HG02678 (cell line): ENCODE results near the gene RGMA.
A peak's percentile ranks its signal among the peaks of the same experiment; 100 is the strongest.

Source experiments
- ATAC-seq: cut with Tn5 transposase; IDR thresholded peaks from one replicate; pipeline ENCODE4 v1.9.1; 2021; ENCODE audit warnings: mild to moderate bottlenecking, moderate library complexity; ENCODE audit not compliant: unreplicated experiment

RGMA gene

DNA sequence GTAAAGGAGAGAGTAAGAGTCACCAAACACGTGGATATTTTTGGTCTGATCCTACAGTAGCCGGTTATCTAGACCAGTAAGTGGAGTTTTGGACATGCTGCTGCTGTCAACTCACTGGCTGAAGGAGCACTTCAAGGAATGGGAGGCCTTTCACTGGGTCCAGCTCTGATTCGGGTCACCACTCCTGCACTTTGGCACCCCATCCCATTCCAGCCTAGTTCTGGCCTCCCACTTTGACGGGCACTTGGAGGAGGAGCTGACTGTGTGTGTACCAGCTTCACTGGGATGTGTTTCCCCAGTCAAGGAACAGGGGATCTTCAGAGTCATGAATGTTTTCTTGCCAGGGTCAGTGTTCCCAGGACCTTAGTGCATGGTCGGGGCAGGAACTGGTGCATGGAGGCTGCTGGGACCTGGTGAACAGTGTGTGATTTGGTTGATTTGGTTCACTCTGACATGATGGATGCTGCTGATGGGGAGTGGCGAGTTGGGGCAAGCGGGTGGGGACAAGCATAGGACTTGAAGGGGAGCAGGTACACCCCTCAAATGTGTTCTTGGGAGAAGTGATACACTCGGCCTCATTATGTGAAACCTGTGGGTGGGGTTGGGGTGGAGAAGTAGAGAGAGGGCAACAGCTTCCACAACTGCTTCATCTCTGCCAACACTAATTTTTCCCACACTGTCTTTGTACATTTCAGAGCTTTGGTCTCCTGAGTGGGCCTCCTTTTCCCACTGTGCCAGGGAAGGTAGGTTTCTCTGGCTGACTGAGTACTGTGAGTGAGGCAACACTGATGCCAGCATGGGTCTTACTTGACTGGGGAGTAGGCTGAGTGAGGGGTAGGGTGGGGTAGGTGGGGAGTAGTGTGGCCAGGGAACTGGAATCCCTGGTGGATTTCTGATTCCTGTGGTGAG is 64.0 kb downstream of the RGMA start:
- no peak for ATAC-seq

DNA sequence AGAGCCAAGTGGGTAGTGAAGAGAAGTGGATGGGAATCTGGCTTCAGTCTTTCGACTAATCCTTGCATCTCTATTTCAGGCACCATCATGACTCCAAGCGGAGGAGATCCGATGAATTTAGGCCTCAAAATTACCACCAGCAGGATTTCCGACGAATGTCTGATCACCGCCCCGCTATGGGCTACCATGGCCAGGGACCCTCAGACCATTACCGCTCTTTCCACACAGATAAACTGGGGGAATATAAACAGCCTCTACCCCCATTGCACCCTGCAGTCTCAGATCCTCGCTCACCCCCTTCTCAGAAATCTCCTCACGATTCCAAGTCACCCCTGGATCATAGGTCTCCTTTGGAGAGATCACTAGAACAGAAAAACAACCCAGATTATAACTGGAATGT is 64.7 kb downstream of the RGMA start:
- ATAC-seq: no peak

DNA sequence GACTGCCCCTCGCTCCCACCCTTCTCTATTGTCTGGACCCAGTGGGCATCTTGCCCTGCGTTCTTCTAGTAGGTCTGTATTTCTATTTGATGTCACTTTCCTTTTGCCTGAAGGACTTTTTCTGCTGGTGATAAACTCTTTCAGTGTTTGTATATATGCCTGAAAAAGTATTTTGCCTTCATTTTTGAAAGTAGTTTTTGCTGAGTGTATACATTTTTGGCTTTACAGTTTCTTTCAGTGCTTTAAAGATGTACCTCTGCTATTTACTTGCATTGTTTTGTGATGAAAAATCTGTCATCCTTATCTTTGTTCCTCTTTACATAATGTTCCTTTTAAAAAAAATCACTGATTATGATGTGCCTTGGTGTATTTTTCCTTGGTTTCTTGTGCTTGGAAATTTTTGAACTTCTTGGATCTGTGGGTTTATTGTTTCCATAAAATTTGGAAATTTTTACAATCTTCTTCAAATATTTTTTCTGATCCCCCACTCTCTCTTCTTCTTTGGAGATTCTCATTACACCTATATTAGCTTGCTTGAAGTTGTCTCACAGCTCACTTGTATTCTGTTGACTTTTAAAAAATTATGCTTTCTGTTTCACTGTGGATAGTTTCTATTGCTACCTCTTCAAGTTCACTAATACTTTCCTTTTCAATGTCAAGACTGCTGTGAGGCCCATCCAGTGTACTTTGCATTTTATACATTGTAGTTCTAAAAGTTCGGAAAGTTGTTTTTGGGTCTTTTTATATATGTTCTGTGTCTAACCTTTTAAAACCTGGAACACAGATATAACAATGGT is 67.8 kb downstream of the RGMA start:
- ATAC-seq: peak; percentile 79

DNA sequence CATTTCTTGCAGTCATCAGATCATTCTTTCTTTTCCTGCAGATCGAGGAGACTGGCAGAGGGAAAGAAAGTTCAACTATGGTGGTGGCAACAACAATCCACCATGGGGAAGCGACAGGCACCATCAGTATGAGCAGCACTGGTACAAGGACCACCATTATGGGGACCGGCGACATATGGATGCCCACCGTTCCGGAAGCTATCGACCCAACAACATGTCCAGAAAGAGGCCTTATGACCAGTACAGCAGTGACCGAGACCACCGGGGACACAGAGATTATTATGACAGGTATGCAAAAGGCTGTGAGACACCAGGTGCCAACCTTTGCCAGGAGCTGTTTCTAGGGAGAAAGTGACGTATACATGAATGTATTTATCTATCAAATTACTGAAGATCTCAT is 69.0 kb downstream of the RGMA start:
- no peak for ATAC-seq

DNA sequence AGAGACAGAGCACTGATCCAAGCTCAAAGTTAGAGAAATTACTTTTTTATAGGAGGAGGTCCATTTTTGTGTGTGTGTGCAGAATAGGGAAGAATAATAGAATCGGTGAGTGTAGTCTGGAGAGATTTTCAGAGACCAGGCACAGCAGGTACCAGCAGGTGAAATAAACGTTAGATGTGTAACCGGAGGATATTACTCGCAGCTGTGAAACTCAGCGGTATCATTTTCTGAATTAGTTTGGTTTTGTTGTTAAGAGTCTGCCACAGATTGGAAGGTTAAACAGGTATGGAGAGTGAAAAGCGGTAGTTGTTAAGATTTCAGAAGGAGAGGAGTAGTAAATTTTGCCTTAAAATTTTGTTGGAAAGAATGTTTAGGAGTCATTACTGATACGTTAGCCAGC is 69.9 kb downstream of the RGMA start:
- ATAC-seq: no peak

DNA sequence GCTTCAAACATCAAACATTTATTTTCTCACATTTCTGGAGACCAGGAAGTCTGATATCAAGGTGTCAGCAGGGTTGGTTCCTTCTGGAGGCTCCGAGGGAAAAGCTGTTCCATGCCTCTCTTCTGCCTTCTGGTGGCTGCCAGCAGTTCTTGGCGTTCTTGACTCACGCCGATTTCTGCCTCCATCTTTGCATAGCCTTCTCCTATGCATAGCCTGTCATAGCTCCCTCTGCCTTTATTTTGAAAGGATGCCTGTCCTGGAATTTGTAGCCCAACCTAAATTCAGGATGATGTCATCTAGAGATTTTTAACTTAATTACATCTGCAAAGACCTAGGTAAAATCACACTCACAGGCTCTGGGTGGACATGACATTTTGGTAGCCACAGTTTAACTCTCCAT is 70.4 kb downstream of the RGMA start:
- ATAC-seq: no peak

DNA sequence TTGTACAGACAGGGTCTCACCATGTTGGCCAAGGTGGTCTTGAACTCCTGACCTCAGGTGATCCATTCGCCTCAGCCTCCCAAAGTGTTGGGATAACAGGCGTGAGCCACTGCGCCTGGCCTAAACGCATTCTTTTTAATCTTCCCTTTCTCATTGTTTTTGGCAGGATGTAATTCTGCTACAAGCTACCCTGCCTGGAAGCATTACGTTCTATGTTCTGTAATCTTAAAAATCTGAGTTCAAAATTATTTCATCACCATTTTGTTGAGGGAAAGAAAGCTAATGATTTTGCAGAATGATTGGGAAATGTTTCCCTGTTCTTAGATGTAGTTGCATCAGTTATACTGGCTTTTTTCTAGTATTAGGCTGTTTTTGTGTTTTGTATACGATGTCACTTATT is 71.5 kb downstream of the RGMA start:
- ATAC-seq: no peak

DNA sequence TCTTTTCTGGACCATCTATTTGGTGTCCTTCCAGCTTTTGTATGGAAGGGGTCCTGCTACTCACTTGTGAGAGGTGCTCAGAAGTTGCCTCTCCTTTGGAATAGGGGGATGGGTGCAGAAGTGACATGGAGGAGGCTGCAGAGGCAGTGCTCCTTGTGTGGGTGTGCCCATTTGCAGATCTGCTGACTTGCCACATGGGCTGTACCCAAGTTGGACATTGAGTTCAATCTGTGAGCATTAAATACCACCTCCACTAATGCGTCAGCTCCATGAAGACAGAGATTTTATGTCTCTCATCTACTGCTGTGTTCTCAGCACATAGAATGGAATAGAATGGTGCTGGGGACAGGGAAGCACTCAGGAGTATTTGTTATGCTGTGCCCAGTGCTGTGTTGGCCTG is 76.2 kb downstream of the RGMA start:
- no peak for ATAC-seq

DNA sequence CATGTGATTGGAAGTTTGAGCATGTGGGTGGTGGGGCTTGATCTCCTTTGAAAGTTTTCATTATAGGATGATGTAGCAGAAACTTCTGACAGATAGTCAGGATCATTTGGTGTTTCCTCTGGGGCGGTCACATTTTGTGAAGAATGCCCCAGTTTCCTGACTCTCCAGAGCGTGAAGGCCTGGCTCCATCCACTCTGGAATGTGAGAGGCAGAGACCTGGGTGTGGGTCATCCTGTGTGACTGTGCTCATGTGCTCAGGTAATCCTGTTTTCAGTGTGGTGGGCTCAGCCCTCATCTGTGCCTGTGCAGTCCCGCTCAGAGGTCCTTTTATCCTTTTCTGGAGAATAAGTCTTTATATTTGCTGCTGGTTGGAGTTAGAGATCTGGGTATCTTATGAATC is 81.0 kb downstream of the RGMA start:
- ATAC-seq: no peak

DNA sequence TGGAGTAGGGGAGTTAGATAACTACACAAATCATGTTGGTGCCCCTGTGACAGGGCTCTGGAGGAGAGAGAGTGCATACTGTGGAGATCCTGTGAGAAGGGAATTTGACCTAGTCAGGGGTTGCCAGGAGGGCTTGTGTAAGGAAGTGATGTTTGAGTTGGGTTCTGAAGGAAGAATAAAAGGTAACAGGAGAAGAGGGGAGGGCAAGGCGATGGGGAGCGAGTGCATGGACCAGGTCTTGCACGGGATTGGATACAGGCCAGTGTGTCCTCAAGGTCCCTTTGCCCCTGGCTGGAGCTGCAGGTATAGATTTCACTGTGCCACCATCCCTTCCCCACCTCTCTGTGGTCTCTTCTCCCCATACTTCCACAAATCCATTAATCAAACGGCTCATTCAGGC is 83.9 kb downstream of the RGMA start:
- ATAC-seq: no peak

DNA sequence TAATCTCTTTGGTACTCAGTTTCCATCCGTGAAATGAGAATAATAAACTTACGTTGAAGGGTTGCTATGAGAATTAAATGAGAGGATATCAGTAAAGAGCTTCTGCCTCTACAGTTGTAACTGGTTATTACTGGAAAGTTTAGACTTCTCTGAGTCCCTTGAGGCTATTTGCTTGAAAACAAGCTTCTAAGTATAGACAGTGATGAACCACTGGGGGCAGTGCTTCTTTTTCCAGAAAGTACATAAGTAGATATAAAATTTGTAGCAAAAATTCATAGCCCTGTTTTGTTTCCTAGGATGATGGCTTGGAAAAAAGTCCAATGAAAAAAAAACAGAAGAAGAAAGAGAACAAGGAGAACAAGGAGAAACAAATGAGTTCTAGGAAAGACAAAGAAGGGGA is 87.1 kb downstream of the RGMA start:
- ATAC-seq: no peak

DNA sequence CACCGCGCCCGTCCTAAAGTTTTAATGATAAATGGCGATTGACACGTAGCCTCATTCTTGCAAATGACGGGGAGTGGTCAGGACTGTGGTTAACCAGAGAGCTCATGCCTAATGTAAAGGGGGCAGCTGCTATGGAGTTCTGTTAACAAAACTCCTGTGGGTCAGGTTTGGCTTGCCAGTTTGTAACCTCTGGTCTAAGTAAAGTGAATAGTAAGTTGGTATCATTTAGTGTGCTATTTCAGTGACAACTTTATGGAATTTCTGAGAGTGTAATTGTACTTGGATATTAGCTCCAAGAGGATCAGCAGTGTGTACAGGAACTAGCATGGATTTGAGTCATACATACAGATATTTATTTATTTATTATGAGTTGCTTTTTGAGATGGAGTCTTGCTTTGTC is 87.9 kb downstream of the RGMA start:
- no peak for ATAC-seq

DNA sequence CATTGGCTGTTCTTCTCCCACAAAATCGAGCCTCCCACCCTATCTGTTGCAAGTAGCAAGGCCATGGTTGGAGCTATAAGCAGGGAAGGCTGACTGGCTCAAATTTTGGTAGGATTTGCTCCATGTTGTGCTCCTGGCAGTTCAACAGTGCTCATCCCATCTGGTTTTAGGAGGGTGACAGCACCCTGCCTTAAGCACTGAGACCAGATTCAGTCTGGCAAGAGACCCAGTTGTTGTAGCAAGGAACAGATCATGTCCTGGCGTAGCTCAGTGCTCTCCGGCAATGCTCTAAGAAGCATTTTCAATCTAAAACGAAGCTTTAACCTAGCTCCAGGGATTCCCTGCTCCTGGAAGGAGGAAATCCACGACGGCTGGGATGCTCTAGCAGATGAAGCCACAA is 91.2 kb downstream of the RGMA start:
- no peak for ATAC-seq

DNA sequence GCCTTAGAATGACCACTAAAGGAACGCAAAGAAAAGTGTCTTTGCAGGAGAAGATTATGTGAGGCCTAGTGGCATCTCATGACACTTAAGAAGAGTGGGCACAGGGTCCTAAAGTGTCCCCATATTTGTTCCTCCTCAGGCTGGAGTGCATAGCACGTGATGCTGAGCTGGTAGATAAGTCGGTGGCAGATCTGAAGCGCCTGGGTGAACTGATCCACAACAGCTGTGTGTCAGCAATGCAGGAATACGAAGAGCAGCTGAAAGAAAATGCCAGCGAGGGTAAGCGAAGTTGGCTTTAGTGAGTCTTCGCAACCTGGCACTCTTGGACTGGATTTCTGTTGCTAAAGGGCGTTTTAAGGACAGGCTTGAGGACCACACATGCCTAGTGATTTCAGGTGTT is 96.3 kb downstream of the RGMA start:
- no peak for ATAC-seq

DNA sequence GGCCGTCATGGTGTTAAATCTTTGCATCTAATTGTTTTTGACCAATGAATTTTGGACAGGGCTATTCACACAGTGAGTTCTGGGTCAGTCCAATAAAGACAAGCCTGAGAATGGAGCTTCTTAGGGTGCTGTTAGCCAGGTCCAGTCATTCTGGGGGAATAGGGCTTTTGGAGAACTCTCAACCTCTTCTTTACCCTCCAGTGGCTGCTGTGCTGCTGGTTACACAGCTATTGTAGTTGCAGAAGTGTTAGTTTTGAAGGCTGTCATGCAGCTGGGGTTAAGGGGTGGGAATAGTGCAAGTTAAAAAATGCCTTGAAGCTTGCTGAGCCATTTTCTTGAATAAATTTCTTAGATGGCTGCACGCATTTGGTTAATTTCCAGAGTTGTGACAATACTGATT is 99.0 kb downstream of the RGMA start:
- ATAC-seq: no peak

DNA sequence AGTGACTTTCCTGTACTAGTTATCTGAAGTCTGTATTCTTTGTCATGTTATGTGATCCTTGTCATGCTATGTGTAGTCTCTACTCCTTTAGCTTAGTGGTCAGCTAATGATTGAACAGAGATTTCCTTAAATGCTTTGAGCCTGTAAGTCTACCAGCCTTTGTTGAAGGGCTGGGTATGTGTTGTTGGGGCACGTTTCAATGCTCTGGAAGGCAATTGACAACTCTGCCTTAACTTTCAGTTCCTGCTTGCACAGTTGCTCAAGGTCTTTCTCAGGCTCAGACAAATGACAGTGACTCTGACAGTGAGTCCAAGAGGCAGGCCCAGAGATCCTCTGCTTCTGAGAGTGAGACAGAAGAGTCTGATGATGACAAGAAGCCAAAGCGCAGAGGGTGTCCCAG is 99.5 kb downstream of the RGMA start:
- peak; percentile 51 for ATAC-seq
